OCI-LY1 (cell line): ENCODE results near the gene HIRIP3.

Source experiments
- H2AFZ ChIP-seq: fragments of 200-600 bp; sonication (generic), shearing (Covaris generic); 2 replicates; pipeline ENCODE4 v1.6.0; 2014; ENCODE audit warnings: antibody characterized with exemption, mild to moderate bottlenecking, low read length
- H3F3A ChIP-seq: fragments of 200-600 bp; sonication (generic), shearing (Covaris generic); 2 replicates; pipeline ENCODE4 v1.6.0; 2014; ENCODE audit warnings: mild to moderate bottlenecking, antibody characterized with exemption, low read length, moderate library complexity; ENCODE audit not compliant: insufficient read depth
- H3K27ac ChIP-seq: fragments of 200-600 bp; sonication (generic); 2 replicates; pipeline ENCODE4 v1.5.1; 2014; ENCODE audit warnings: low read length, mixed run types, mild to moderate bottlenecking, low read depth; ENCODE audit not compliant: poor library complexity, severe bottlenecking
- H3K27me3 ChIP-seq: fragments of 200-600 bp; sonication (generic); 2 replicates; pipeline ENCODE4 v1.6.0; 2014; ENCODE audit warnings: antibody characterized with exemption, mild to moderate bottlenecking, low read length, moderate library complexity; ENCODE audit not compliant: insufficient read depth
- H3K36me3 ChIP-seq: fragments of 200-600 bp; sonication (generic); 2 replicates; pipeline ENCODE4 v1.6.1; 2014; ENCODE audit warnings: mild to moderate bottlenecking, antibody characterized with exemption, low read length, moderate library complexity, mixed read lengths; ENCODE audit not compliant: insufficient read depth
- H3K4me1 ChIP-seq: fragments of 200-600 bp; sonication (generic); 2 replicates; pipeline ENCODE4 v1.5.1; 2014; ENCODE audit warnings: mild to moderate bottlenecking, low read length, moderate library complexity; ENCODE audit not compliant: insufficient read depth, severe bottlenecking
- H3K4me2 ChIP-seq: fragments of 200-600 bp; sonication (generic), shearing (Covaris generic); 2 replicates; pipeline ENCODE4 v1.6.1; 2014; ENCODE audit warnings: low read length
- H3K4me3 ChIP-seq: fragments of 200-600 bp; sonication (generic); 2 replicates; pipeline ENCODE4 v1.5.1; 2014; ENCODE audit warnings: low read length, low read depth, mild to moderate bottlenecking, mixed read lengths; ENCODE audit not compliant: poor library complexity, severe bottlenecking
- H3K79me2 ChIP-seq: fragments of 200-600 bp; shearing (Covaris generic); 2 replicates; pipeline ENCODE4 v1.6.1; 2016; ENCODE audit warnings: mixed run types, low read length, mixed read lengths; ENCODE audit not compliant: insufficient read depth
- H3K9ac ChIP-seq: fragments of 200-600 bp; sonication (generic), shearing (Covaris generic); 2 replicates; pipeline ENCODE4 v1.6.1; 2014; ENCODE audit warnings: mild to moderate bottlenecking, low read length, mixed read lengths
- H3K9me2 ChIP-seq: fragments of 200-600 bp; sonication (generic), shearing (Covaris generic); 2 replicates; pipeline ENCODE4 v1.6.1; 2014; ENCODE audit warnings: low read depth, mild to moderate bottlenecking, low read length, mixed read lengths
- H3K9me3 ChIP-seq: fragments of 200-600 bp; shearing (Covaris generic); 2 replicates; pipeline ENCODE4 v1.6.1; 2014; ENCODE audit warnings: low read length, mixed read lengths
- H4K20me1 ChIP-seq: fragments of 200-600 bp; sonication (generic), shearing (Covaris generic); 2 replicates; pipeline ENCODE4 v1.6.0; 2016; ENCODE audit warnings: mild to moderate bottlenecking, low read length; ENCODE audit not compliant: insufficient read depth
- CTCF ChIP-seq: fragments of 200-600 bp; sonication (generic), shearing (Covaris generic); IDR thresholded peaks from 2 replicates; pipeline ENCODE4 v1.5.1; 2017; ENCODE audit warnings: mild to moderate bottlenecking, antibody characterized with exemption, low read length, moderate library complexity, mixed read lengths
- EZH2 ChIP-seq: fragments of 200-600 bp; sonication (generic), shearing (Covaris generic); IDR thresholded peaks from 2 replicates; pipeline ENCODE4 v1.8.0; 2017; ENCODE audit warnings: borderline replicate concordance, mixed run types, mild to moderate bottlenecking, antibody characterized with exemption, low read length, moderate library complexity, mixed read lengths

The HIRIP3 gene

GRCh38 chr16:29975811-29976511, 19.5 kb downstream of the HIRIP3 start:
- no peaks in the 10 kb centered on the region; the same call in 1 of the 2 replicates for H3F3A ChIP-seq
- no peak overlapping the region for H2AFZ ChIP-seq
- peak overlapping the region; percentile 46 for H3K27ac ChIP-seq
- H3K4me1 ChIP-seq, result peaks cover 25% of the 10 kb centered on the region
- no peaks in the 10 kb centered on the region for H3K9me3 ChIP-seq
- no peaks in the 10 kb centered on the region for H3K27me3 ChIP-seq
- no peaks in the 10 kb centered on the region for H4K20me1 ChIP-seq
- peaks cover 42% of the 10 kb centered on the region for H3K36me3 ChIP-seq
- peak overlapping the region; percentile 93 for H3K4me2 ChIP-seq
- H3K4me3 ChIP-seq, result peak overlapping the region; percentile 85
- peak overlapping the region; percentile 95; the same call in 1 of the 2 replicates for H3K9ac ChIP-seq
- TF ChIP-seq EZH2 (no peak), CTCF (no peak; the same call in 1 of the 2 replicates)
- peaks cover 11% of the 10 kb centered on the region for H3K79me2 ChIP-seq
- no peaks in the 10 kb centered on the region for H3K9me2 ChIP-seq

DNA sequence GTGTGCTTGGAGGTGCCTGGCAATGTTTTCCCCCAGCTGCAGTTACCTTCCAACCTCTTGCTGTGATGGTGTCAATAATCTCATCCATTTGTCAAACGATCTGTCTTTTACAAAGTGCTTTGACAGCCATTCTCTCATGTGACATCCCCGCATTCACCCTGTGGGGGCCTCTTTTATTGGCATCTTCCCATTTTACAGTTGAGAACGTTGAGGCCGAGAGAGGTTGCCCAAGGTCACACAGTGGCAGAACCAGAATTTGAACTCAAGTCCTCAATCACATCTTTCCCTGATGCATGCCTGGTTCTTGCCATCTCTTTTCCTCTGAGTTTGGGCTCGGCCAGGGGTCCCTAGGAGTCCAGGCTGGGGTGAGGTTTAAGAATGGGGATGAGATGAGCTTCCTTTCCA, 20.3 kb downstream of the HIRIP3 start:
- Histone ChIP-seq H3K9me2 (no peaks in the 10 kb centered on the region), H3F3A (no peaks in the 10 kb centered on the region; the same call in 1 of the 2 replicates), H3K4me3 (peak overlapping the region; percentile 85), H3K9ac (peak overlapping the region; percentile 95), H3K4me2 (peak overlapping the region; percentile 93), H3K36me3 (peaks cover 34% of the 10 kb centered on the region), H3K79me2 (peaks cover 11% of the 10 kb centered on the region), H3K27ac (peak overlapping the region; percentile 46), H3K27me3 (no peaks in the 10 kb centered on the region), H4K20me1 (no peaks in the 10 kb centered on the region), H3K4me1 (peaks cover 25% of the 10 kb centered on the region), H3K9me3 (no peaks in the 10 kb centered on the region), H2AFZ (no peak overlapping the region)
- TF ChIP-seq CTCF (no peak), EZH2 (no peak)

- peak overlapping the region; percentile 46 for H3K27ac ChIP-seq
- no peaks in the 10 kb centered on the region for H3K9me2 ChIP-seq
- H2AFZ ChIP-seq, result no peak overlapping the region
- peaks cover 11% of the 10 kb centered on the region for H3K79me2 ChIP-seq
- H3K27me3 ChIP-seq, result no peaks in the 10 kb centered on the region
- H3K4me2 ChIP-seq, result peak overlapping the region; percentile 93
- H3K4me1 ChIP-seq, result peaks cover 25% of the 10 kb centered on the region
- H3K9ac ChIP-seq, result peak overlapping the region; percentile 95
- H3K36me3 ChIP-seq, result peaks cover 27% of the 10 kb centered on the region
- no peaks in the 10 kb centered on the region for H3K9me3 ChIP-seq
- no peak for TF ChIP-seq CTCF
- no peak for TF ChIP-seq EZH2
- H3F3A ChIP-seq, result no peaks in the 10 kb centered on the region; the same call in 1 of the 2 replicates
- H3K4me3 ChIP-seq, result peak overlapping the region; percentile 85
- H4K20me1 ChIP-seq, result no peaks in the 10 kb centered on the region
Measured at GRCh38 chr16:29974291-29975133, 20.9 kb downstream of the HIRIP3 start.
